ENCODE data around the gene THADA.

DNA sequence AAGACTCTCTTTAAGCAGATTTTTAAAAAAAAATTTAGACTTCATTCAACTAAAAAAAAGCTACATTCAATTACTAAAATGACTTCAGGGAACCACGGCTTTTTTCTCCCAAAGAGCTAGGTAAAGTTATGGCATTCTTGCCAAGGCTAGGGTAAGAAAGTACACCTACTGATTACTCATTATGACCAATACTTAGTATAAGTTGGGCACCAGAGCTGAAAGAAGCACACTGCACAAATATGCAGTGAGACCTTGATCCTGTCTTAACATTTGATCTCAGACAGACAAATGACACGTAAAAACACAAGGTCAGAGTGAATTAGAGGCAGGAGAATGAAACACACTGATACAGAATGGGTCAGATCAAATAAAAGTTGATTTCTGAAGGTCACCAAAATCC, 88.7 kb downstream of the THADA start:
- TF ChIP-seq CTCF (IDR thresholded peaks at IDR 0.05; ENCODE audit: borderline replicate concordance, extremely low read depth, low read length, poor library complexity, severe bottlenecking): no peak
- no peak for TF ChIP-seq EZH2 (IDR thresholded peaks at IDR 0.05; ENCODE audit: borderline replicate concordance, low read depth, low read length, severe bottlenecking)
